ENCODE measurements around the gene ACBD7. TPM values are rescaled to one million over a fixed set of nuclear protein-coding genes. Genes with fewer than 3 reads are reported as not detected.

The ACBD7 gene
- total RNA-seq, 1 donor = 0.81 TPM

GRCh38 chr10:15092855-15093408 lies 4.4 kb upstream of the ACBD7 start:
- DNase-seq (ENCODE audit: low read depth in 2 of 3, low spot score in 2 of 3) = no peak

GRCh38 chr10:15091418-15091817 lies 2.8 kb upstream of the ACBD7 start:
- DNase-seq (ENCODE audit: low read depth in 2 of 3, low spot score in 2 of 3) = no peak

DNA sequence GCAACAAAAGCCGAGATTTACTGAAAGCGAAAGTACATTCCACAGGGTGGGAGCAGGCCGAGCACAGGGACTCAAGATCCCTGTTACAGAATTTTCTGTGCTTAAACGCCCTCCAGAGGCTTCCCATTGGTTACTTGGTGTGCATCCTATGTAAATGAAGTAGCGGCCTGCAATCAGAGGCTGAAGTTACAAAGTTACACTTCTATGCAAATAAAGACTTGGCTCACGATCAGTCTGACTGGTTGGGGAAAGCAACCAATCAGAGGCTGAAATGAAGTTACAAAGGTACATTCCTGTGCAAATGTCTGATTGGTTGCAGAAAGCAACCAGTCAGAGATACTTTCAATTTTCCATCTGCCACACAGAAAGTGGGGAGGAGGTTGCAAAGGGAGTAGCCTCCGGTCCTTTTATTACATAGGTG lies 4.1 kb downstream of the ACBD7 start:
- DNase-seq (ENCODE audit: low read depth in 2 of 3, low spot score in 2 of 3) = peak in 1 of 3 donors; percentile 24

DNA sequence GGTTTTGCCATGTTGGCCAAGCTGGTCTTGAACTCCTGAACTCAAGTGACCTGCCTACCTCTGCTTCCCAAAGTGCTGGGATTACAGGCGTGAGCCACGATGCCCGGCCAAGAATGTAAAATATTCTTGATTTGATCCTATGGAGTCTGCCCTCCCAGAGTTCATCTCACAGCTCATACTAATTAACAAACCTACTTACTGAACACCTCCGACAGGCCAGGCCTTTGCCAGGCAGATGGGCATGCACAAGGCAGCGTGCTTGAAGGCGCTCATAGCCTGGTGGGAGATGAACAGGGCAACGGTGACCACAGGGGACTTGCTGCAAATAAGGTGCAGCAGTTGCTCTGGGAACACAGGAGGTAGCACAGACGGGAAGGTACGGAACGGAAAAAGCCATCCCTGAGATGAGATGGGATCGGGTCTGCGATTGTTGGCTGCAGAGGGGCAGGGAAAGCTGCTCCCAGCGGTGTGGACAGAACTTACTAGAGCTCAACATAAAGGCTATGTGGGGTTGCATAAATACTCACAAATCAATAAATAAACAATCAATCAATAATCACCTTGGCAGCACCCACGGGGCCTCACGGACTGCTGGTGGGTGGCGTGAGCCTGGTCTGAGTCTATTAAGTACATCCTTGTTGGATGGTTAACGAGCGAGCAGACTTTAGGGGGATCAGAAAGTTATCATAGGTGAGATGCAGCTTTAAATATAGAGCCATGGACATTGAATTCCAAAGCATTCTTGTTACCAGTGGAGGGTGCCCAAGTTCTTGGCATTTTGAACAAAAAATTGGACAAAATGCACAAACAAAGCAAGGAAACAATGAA lies 4.7 kb downstream of the ACBD7 start:
- DNase-seq (ENCODE audit: low read depth in 2 of 3, low spot score in 2 of 3) = no peak

- DNase-seq (ENCODE audit: low read depth in 2 of 3, low spot score in 2 of 3) = no peak
Measured at GRCh38 chr10:15075421-15075820, 13.2 kb downstream of the ACBD7 start.

DNA sequence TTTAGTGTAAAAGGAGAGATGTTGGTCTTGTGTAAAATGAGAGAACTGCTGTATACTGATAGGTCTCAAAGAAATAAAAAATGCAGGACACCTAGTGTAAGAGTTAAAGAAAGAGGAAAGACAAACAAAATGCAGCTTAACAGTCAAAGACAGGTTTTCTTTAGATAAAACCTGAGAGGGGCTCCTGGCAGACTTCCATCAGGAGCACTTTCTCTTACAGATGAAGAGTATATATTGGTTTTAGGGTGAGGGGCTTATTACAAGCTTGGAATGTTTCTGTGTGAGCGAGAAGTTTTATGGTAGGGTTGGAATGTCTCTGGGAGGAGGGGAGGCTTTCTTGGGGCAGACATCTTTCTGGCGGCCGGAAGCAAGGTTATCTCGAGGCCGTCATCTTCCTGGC lies 16.2 kb downstream of the ACBD7 start:
- no peak for DNase-seq (ENCODE audit: low read depth in 2 of 3, low spot score in 2 of 3)

GRCh38 chr10:15069230-15069629 lies 19.3 kb downstream of the ACBD7 start:
- no peak for DNase-seq (ENCODE audit: low read depth in 2 of 3, low spot score in 2 of 3)

GRCh38 chr10:15068802-15069201 lies 19.8 kb downstream of the ACBD7 start:
- no peak for DNase-seq (ENCODE audit: low read depth in 2 of 3, low spot score in 2 of 3)

DNA sequence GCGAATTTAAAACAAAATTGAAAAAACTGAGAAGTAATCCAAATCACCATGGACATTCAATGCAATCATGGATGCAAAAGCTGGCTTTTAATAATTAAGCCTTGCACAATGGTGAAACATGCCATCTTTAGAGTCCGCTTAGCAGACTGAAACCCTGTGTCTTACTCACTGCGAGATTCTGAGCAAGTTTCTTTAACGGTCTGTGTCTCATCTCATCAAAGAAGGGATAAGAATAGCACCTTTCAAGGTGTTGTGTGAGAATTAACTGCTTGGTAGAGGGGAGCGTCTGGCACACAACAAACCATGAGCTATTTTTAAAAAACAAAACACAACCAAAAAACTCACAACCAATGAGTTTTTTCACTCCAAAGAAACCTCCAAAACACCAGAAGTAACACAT lies 21.4 kb downstream of the ACBD7 start:
- DNase-seq (ENCODE audit: low read depth in 2 of 3, low spot score in 2 of 3) = no peak

GRCh38 chr10:15060638-15061037 lies 27.9 kb downstream of the ACBD7 start:
- DNase-seq (ENCODE audit: low read depth in 2 of 3, low spot score in 2 of 3) = no peak

- DNase-seq (ENCODE audit: low read depth in 2 of 3, low spot score in 2 of 3) = no peak
Measured at GRCh38 chr10:15059914-15060313, 28.7 kb downstream of the ACBD7 start.

DNA sequence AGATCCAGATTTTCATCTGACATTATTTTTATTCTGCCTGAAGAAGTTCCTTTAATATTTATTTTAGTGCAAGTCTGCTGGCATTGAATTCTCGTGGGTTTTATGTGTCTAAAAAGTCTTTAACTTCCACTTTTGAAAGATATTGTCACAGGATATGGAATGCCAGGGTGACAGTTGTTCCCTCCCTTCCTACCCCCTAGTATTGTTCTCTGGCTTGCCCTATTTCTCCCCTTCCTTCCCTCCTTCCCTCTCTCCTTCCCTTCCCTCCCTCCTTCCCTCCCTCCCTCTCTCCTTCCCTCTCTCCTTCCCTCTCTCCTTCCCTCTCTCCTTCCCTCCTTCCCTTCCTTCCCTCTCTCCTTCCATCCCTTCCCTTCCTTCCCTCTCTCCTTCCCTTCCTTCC lies 29.9 kb downstream of the ACBD7 start:
- no peak for DNase-seq (ENCODE audit: low read depth in 2 of 3, low spot score in 2 of 3)

- DNase-seq (ENCODE audit: low read depth in 2 of 3, low spot score in 2 of 3) = no peak
Measured at GRCh38 chr10:15053061-15053460, 35.5 kb downstream of the ACBD7 start.

- DNase-seq (ENCODE audit: low read depth in 2 of 3, low spot score in 2 of 3) = no peak
Measured at GRCh38 chr10:15052121-15052520, 36.5 kb downstream of the ACBD7 start.

- DNase-seq (ENCODE audit: low read depth in 2 of 3, low spot score in 2 of 3) = no peak
Measured at GRCh38 chr10:15049533-15049932, 39.0 kb downstream of the ACBD7 start.

- no peak for DNase-seq (ENCODE audit: low read depth in 2 of 3, low spot score in 2 of 3)
Measured at GRCh38 chr10:15046626-15047025, 42.0 kb downstream of the ACBD7 start.

GRCh38 chr10:15045380-15045779 lies 43.2 kb downstream of the ACBD7 start:
- DNase-seq (ENCODE audit: low read depth in 2 of 3, low spot score in 2 of 3) = no peak

- no peak for DNase-seq (ENCODE audit: low read depth in 2 of 3, low spot score in 2 of 3)
Measured at GRCh38 chr10:15043674-15044073, 44.9 kb downstream of the ACBD7 start, which contains the start of gene OLAH. Gene OLAH, plus strand, starts transcription at chr10:15043943. Its CDS starts 3,346 bp downstream, at chr10:15047289.

DNA sequence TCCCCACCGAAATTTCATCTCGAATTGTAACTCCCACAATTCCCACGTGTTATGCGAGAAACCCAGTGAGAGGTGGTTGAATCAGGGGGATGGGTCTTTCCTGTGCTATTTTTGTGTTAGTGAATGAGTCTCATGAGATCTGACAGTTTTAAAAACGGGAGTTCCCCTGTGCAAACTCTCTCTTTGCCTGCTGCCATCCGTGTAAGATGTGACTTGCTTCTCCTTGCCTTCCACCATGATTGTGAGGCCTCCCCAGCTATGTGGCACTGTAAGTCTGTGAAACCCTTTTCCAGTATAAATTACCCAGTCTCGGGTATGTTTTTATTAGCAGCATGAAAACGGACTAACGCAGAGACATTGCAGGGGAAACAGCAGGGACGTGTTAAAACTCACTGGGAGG lies 50.2 kb downstream of the ACBD7 start:
- DNase-seq (ENCODE audit: low read depth in 2 of 3, low spot score in 2 of 3) = no peak

DNA sequence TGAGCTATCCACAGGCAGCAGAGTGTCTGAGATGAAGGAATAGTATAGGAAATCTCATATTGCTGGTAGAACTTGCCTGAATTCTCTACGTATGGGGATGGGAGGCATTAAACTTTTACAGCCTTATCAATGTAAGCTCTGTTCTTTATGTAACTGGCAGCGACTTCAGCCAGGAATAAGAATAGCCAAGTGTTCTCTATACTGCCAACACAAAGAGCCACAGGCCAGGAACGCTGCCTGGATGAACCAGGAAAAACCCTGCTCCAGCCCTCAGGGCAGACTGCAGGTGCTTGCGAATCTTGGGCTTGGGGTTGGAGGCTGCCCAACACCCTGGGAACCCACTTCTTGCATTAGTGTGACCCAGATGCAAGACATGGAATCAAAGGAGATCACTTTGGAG lies 50.9 kb downstream of the ACBD7 start:
- DNase-seq (ENCODE audit: low read depth in 2 of 3, low spot score in 2 of 3) = no peak

DNA sequence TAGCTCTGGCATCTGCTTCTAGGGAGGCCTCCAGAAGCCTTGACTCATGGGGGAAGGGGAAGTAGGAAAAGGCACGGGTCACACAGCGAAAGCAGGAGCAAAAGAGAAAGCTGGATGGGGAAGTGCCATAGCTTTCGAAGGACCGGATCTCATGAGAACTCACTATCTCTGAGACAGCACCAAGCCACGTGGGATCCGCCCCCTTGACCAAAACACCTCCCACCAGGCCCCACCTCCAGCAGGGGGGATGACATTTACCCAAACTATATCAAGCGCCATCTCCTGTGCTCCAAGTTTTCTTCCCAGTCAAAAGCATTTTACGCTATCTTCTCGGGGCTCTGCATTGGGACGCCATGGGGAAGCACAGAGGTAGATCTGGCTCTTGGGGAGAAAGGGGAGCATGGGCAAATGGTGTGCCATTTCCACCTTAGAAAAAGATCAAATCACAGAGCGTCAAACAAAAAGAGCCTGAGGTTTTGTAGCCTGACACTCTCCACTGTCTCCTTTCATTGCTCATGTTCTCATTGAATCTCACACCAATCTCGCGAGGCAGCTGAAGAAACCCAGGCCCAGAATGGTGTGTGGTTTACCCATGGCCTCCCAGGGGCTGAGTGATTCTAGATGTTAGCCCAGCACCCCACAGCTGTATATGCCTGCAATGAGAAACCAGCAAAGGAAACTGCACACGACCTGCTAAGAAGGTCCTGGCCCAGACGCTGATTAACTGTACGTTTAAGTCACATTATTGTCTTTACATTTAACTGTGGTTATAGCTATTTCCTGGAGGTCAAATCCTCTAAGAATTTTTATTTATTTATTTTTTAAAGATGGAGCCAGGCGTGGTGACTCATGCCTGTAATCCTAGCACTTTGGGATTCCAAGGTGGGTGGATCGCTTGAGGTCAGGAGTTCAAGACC lies 52.9 kb downstream of the ACBD7 start:
- peak in 2 of 3 donors; percentile 23 to 42 for DNase-seq (ENCODE audit: low read depth in 2 of 3, low spot score in 2 of 3)
